ENCODE measurements around the gene PIN4.
"Not testable (repeated sequence)": the region's sequence is repeated elsewhere in the genome, so short reads cannot be mapped to it uniquely, and the experiment has no call there.

Gene PIN4

GRCh38 chrX:72181178-72182125 lies at the start of gene PIN4:
Gene PIN4 (plus strand): TSS chrX:72181757. CDS start chrX:72181786, 29 bp downstream.
- peak; percentile 39 to 76 (median 61) for DNase-seq

GRCh38 chrX:72132456-72132855 lies 49.1 kb upstream of the PIN4 start:
- no peak for DNase-seq

GRCh38 chrX:72133851-72134546 lies 47.6 kb upstream of the PIN4 start:
- DNase-seq: no peak

GRCh38 chrX:72137846-72138495 lies 43.6 kb upstream of the PIN4 start:
- no peak for DNase-seq

- no peak for DNase-seq
These were observed 42.0 kb upstream of the PIN4 start for GRCh38 chrX:72139538-72139937.

GRCh38 chrX:72141372-72142004 lies 40.1 kb upstream of the PIN4 start:
- no peak for DNase-seq

- DNase-seq: no peak
These were observed 39.3 kb upstream of the PIN4 start for GRCh38 chrX:72142094-72142793.

- no peak for DNase-seq
These were observed 38.6 kb upstream of the PIN4 start for GRCh38 chrX:72142794-72143608.

GRCh38 chrX:72143609-72143907 lies 38.0 kb upstream of the PIN4 start:
- no peak for DNase-seq

- no peak for DNase-seq
These were observed 36.4 kb upstream of the PIN4 start for GRCh38 chrX:72145181-72145580.

- DNase-seq: no peak
These were observed 35.0 kb upstream of the PIN4 start for GRCh38 chrX:72146527-72146926.

GRCh38 chrX:72158773-72159172 lies 22.8 kb upstream of the PIN4 start:
- DNase-seq: no peak

- DNase-seq: no peak
These were observed 21.8 kb upstream of the PIN4 start for GRCh38 chrX:72159769-72160168.

- DNase-seq: no peak
These were observed 16.0 kb upstream of the PIN4 start for GRCh38 chrX:72165551-72165950.

- DNase-seq: peak in 1 of 4 experiments; percentile 2
These were observed 12.4 kb upstream of the PIN4 start for GRCh38 chrX:72169008-72169728.

- DNase-seq: not testable (repeated sequence)
These were observed 5.3 kb upstream of the PIN4 start for GRCh38 chrX:72176289-72176688.

GRCh38 chrX:72176981-72177380 lies 4.6 kb upstream of the PIN4 start:
- no peak for DNase-seq

GRCh38 chrX:72180539-72180938 lies 1.0 kb upstream of the PIN4 start:
- no peak for DNase-seq

GRCh38 chrX:72182924-72183323 lies 1.4 kb downstream of the PIN4 start:
- no peak for DNase-seq

- DNase-seq: no peak
These were observed 20.4 kb downstream of the PIN4 start for GRCh38 chrX:72201836-72202536.

All from activated naive CD4-positive, alpha-beta T cell (primary cell).